Stimulated activated CD4-positive, alpha-beta T cell treated with anti-CD3 and anti-CD28 coated beads, Interleukin-15, amount 100 ng/mL, for 1 hour (primary cell): ENCODE data around the gene OTUB2.
A peak's percentile ranks its signal among the peaks of the same experiment; 100 is the strongest.

ENCODE experiments used
- DNase-seq, 2 donors: peaks; one replicate each; pipeline ENCODE4 v3.0.0-alpha.2; 2020; ENCODE audit warnings: low read depth in 1 of 2, low spot score in 1 of 2

Gene OTUB2

DNA sequence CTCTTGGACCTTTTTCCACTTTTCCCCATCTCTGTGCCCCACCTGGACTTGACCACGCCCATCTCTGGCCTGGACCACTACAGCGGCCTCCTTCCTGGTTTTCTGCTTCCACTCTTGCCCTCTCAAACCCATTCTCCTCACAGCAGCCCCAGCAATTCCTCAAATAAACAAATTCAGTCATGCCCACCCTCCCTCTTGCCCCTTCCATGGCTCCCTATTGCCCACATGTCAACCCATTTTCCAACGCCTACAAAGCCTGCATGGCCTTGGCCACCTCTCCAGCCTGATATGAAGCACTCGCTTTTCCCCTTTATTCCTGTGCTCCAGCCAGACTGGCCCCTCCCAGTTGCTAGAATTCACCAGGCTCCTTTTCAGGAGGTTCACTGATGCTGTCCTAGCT is 5.9 kb upstream of the OTUB2 start:
- DNase-seq: no peak

- DNase-seq: no peak
Observed at GRCh38 chr14:94021001-94021400, 5.1 kb upstream of the OTUB2 start.

DNA sequence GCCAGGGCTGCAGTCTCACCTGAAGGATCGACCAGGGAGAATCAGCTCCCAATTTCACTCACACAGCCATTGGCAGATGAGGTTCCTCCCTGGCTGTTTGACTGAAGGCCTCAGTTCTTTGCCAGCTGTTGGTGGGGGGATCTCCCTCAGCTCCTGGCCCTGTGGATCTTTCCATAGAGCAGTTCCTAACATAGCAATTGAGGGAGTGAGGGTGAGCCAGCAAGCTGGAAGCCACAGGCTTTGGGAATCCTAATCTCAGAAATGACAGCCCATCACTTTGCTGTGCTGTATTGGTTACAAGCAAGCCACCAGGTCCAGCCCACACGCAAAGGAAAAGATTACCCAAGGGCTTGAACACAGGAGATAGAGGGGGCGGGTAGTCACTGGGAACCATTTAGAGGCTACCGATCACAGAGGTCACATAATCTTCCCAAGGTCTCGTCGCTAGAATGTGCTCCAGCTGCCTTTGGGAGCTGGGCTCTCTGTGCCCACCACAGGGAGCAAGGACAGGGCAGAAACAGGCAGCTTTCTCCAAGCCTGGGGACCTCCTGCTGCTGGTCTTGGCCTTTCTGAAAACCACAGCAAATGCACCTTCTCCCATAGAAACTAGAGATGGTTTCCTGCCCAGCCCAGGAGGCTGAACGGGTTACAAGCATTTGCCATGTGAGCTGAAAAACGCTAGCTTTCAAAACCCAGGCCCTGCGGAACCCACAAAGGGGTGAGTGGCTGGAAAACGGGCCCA is 4.6 kb upstream of the OTUB2 start:
- DNase-seq: no peak

DNA sequence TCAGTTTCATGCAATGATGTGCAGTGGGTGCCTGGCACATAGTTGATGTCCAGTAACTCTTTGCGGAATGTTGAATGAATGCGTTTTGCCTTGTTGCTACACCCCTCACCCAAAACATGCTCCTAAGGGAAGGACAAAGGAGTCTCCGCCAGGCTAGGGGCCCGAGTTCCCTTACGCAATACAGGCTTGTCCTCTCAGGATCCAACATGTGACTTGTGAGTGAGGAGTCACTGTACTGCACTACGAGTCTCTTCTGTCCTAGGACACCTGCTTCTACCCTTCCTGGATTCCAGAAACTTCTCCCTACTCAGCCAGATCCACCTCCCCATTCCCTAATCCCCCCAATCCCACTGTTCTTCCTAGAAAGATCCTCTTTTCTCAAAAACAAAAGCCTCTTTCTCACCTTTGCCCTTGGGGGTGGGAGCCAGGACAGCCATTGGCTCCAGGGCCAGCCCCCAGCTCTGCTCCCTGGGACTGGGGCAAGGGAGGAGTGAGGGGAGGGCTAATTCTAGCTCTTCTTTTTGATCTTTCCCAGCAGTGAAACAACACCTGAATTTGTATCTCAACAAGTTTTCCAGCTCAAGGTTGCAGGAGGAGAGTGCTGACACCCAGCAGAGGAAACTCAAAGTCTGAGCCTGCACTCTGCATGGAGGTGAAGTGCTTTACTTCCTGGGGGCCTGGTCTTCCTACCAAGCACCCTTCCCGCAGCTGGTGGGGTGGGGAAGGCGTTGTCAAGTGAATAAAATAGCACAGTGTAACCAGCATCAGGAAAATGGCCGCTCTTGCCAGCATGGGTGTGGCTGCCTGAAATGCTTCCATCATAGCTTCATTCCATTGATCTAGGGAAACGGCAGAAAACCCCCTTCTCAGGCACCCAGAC is 3.4 kb upstream of the OTUB2 start:
- no peak for DNase-seq

DNA sequence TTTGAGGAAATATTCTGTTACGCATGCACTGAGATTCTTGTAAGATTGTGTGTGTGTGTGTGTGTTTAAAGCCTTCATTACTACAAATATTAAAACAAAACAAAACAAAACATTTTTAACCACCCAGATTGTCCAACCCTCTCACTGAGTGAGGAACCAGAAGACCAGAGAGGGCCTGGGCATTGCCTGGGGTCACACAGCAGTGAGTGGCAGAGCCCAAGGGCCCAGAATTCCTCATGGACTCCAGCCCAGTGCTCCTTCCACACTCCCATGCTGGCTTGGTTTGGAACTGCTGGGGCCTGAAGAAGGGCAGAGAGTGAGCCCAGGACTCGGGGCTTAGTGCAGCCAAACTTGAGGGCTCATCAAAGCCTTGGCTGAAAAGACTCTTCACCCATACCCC is 1.6 kb upstream of the OTUB2 start:
- no peak for DNase-seq

DNA sequence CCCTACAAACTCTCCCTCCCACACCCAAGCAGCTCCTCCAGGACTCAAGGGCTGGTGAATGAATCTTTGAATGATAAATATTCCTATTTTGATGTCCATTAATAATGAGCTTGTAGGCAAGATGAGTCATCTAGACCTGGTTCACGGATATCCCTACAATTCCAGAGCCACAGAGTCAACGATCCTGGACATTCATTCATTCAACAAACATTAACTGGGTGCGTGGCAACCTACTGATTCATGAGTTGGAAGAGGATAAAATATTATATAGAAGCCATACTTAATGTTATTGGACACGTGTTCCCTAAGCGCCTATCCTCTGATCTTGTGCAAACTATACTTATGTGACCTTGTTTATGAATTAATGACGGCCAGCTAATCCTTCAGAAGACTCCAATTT is 420 bp upstream of the OTUB2 start:
- DNase-seq: no peak

DNA sequence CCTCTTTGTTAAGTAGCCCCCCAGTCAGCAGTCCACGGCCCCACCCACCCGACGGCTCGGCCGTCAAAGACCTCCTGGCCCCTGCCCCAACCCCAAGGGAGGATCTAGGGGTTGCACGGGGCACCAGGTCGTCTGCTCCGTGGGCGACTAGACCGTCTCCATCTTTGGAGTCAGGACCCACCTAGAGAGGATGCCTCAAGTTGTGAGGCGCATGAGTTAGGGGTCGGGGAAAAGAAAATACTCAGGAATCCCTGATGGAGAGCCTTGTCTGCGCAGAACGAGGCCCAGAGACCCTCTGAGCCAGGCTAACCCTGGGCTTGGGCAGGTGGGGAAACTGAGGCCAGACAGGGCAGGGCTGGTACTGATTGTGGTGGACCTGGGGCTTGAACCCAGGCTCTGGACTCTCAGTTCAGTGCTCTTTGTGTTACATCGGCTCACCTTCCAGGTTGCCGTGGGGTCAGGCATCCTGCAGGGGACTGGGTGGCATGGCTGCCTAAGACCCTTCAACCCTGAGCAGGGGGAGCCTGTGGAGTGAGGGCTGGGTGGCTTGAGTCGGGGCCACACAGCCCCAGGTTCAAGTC is 839 bp downstream of the OTUB2 start:
- no peak for DNase-seq

DNA sequence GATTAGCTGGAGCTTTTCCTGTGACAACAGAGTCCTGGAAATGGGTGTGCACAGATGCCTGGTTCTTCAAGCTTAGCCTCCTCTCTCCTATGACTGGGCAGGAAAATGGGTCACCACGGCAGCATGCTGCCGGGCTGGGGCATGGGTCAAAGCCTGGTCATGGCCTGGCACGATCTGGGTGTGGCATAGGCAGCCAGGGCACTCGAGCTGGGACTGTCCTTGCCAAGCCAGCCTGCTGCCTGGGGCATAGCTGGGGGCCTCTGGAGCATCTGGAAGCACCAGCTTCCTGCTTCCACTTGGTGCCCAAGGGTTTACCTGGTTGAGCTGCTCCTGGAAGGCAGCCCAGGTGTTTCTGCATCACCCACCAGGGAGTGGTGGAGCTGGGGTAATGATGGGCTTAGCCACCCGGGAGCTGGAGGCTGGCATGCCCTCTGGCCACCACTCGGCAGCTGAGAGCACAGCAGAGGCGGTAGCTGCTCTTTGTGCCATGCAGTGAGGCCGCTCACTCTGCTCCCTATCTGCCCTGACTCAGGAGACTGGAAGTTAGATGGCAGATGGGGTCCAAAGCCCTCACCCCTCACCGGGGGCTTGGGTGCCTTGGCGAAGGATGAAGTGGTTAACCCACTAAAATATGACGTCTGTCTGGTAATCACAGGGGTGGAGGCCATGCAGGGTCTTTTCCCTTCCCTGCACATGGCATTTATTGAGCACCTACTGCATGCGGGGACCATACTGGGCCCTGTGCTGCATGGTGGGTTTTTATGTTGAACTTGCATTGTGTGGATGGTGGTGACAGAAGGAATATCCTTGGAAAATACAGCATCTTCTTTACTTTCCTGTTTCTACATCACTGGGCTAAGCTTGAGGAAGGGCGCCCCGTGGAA is 1.7 kb downstream of the OTUB2 start:
- DNase-seq: no peak

DNA sequence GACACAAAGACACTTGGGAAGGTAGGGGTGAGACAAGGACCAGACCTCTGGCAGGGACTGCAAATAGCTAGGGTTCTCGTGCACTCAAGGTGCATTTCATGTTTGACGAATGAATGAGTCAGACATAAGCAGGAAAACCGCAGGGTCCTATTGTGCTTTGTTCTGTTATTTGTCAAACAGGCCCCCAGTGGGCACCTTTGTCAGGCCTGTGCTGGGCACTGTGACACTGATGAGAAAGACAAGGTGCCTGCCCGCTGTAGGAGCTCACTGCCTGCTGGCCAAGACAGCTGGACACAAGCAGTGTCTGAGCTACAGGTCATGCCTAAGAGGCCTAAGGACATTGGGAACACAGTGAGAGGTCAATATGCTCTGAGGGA is 2.3 kb downstream of the OTUB2 start:
- DNase-seq: no peak

DNA sequence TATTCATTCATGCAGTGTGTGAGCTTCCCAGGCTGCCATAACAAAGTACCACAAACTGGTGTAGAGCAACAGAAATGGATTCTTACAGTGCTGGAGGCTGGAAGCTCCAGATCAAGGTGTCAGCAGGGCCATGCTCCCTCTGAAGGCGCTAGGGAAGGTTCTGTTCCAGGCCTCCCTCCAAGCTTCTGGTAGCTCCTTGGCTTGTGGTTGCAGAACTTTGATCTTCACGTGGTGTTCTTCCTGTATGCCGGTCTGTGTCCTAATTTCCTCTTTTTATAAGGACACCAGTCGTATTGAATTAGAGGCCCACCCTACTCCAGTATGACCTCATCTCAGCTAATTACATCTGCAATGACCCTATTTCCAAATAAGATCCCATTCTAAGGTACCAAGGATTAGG is 3.1 kb downstream of the OTUB2 start:
- DNase-seq: no peak

DNA sequence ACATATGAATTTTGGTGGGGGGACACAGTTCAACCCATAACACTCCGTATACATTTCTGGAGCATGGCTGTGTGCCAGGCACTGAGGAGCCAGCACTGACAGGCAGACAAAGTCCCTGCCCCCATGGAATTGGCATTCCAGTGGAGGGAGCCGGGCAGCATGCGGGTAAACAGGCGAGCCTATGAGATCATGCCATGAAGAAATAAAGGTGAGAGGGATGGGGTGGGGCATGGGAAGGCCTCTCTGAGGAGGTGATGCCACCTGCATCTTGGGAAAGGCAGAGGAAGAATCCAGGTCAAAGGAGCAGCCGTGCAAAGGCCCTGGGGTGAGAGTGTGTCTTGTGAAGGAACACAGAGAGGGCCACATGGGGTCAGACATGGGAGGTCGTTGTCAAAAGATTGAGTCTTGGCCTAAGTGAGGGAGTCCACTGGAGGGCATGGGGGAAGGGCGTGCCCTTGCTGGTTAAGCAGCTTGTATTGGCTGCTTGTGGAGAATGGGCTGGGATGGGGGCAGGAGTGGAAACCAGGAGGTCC is 3.6 kb downstream of the OTUB2 start:
- no peak for DNase-seq

DNA sequence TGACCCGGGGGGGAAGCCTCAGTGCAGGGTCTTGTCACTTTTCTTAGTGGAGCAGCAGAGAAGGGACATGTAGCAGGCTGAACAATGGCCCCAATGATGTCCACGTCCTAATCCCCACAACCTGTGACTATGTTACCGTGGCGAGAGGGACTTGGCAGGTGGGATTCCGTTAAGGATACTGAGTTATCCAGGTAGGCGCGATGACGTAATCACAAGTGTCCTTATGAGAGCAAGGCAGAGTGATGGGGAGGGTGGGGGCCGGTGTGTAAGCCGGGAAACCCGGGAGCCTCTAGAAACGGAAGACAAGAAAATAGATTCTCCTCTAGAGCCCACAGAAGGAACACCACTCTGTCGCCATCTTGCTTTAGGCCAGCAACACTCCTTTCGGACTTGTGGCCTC is 4.4 kb downstream of the OTUB2 start:
- no peak for DNase-seq

DNA sequence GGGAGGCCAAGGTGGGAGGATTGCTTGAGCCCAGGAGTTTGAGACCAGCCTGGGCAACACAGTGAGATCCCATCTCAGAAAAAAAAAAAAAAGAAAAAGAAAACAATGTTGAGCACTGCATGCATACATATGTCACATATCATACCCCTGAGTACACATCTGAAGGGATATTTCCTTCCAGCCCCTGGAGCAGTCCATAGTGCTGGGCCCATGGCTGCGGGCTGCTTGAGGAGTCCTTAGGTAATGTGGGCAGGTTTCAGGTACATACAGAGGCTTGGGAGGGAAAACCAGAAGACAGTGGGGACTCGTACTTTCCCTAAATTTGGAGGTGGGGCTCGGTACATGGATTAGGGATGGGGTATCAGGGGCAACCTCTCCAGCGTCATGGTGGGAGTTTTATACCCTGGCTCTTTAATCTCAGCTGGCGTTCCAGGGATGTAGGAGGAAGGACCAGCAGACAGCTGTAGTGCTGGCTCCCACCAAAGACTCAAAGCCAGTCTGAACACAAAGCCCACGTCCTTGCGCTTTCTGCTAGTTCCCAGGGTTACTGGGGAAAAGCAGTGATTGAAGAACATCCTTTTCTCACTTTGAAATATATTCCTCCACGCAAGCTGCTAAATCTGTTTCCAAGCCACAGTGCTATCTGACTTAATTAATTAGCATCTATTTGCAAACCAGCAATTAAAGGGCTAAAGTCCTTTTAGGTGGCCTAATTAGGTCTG is 5.2 kb downstream of the OTUB2 start:
- DNase-seq: no peak

DNA sequence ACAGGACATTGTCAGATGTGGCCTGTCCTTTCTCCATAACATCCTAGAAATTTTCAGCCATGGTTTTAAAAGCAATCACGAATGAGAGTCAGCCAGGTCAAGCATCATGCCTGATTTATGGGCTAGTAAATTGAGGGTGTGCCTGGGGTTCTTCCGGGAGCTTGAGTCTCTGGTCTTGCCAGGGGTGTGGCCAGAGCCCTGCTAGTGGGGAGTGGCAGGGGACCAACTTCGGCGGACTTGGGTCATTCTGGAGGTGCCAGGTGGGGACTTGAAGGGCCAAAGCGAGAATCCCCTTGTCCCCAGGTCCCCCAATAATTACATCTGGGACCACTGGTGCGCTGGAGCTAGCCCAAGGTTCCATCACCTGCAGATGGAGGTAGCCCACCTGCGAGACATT is 5.7 kb downstream of the OTUB2 start:
- DNase-seq: no peak

DNA sequence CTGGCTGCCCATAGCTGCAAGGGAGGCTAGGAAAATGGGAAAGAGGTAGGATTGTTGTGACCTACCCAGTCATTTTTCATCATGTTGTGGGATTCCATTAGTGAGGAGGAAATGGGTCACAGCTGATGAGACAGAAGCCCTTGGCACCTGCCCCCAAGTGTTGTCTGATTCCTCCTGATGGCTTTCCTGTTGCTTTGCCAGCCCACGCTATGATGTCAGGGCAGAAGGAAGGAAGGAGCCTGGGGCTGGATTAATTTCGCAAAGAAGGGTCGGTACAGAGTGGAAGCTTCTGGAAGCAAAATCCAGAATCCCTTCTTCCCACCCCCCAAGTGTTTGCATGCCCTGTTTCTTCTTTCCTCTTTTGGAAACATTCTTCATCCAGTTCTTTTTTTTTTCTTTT is 8.7 kb downstream of the OTUB2 start:
- DNase-seq: no peak

DNA sequence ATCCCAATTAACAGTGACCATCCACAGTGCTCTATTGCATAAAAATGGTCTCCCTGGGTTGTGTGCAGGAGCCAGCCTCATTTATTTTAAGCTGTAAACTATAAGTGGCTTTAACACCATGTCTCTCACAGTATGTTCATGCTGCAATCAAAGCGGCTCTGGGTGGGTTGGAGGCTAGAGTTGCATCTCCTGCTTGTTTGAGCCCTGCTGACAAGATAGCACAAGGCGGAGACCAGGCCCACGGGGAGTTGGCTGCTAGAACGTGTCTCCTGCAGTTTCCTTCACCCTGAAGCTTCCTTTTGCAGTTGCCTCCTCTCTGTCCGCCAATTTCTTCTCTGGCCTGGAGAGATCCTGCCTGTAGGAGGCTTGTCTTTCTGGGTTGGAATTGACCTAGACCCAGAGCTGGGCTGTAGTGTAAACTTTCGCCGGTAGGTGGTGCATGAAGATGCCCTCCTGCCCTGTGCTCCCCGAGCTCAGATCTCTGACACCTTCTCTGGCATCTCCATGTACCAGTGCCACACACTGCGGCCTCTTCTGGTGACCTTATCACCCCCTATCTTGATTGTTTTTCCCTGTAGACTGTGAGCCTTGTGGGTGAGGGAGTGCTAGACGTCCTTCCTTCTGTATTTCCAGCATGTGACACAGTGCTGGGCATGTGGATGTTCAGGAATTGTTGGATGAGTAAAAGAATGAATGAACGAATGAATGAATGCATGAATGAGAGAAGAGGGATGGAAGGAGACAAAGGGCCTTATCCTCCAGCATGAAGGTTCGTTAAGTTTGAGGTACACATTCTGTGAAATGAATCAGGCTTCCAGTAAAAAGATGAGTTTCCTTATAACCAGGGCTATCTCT is 10.4 kb downstream of the OTUB2 start:
- peak; percentile 51 to 64 for DNase-seq

GRCh38 chr14:94037954-94038353 is 11.8 kb downstream of the OTUB2 start:
- no peak for DNase-seq

GRCh38 chr14:94038510-94038909 is 12.4 kb downstream of the OTUB2 start:
- DNase-seq: no peak

- DNase-seq: no peak
Observed at GRCh38 chr14:94038921-94039629, 12.9 kb downstream of the OTUB2 start.
